Measurements from ENCODE around the gene PNCK.

DNA sequence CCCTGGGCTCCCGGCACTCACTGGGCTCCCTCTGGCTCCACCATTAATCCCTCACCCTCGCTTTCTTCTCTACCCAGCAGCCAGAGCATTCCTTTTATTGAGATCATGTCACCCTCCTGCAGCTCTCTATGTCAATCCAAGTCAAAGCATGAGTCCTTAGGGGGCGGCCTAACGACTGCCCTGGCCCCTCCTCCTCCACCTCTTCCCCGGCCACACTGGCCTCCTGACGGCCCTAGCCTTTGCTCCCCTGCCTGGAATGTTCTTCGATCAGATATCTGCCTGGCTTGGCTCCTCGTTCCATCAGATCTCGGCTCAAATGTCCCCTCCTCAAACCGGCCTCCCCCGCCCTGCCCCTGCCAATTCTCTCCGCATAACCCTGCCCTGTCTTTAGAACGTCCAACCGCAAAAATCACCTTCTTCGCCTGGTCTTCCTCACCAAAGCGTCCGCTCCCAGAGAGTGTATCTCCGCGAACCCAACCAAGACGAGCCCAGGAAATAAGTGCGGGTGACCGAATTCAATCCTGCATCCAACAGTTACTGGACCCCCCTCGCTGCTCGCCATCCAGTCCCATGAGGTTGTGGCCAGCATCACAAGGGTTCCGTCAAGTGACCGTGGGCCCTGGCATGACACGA, 722 bp upstream of the PNCK start:
- TF ChIP-seq TARDBP (IDR thresholded peaks at IDR 0.05) (no peak), SP1 (IDR thresholded peaks at IDR 0.05) (no peak), BHLHE40 (IDR thresholded peaks at IDR 0.05; ENCODE audit: borderline replicate concordance) (no peak), SUZ12 (IDR thresholded peaks at IDR 0.05) (no peak), NFRKB (IDR thresholded peaks at IDR 0.05) (no peak), ELF4 (IDR thresholded peaks at IDR 0.05) (no peak), FOXM1 (IDR thresholded peaks at IDR 0.05; ENCODE audit: borderline replicate concordance) (no peak), LEF1 (IDR thresholded peaks at IDR 0.05; ENCODE audit: borderline replicate concordance) (no peak), HDGF (IDR thresholded peaks at IDR 0.05; ENCODE audit: borderline replicate concordance) (no peak), CTBP1 (IDR thresholded peaks at IDR 0.05; ENCODE audit: borderline replicate concordance) (no peak), ZNF384 (IDR thresholded peaks at IDR 0.05) (no peak)
- TF ChIP-seq, protein P1, sequence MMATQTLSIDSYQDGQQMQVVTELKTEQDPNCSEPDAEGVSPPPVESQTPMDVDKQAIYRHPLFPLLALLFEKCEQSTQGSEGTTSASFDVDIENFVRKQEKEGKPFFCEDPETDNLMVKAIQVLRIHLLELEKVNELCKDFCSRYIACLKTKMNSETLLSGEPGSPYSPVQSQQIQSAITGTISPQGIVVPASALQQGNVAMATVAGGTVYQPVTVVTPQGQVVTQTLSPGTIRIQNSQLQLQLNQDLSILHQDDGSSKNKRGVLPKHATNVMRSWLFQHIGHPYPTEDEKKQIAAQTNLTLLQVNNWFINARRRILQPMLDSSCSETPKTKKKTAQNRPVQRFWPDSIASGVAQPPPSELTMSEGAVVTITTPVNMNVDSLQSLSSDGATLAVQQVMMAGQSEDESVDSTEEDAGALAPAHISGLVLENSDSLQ (IDR thresholded peaks at IDR 0.05) = no peak
